Mesenchymal stem cell (in vitro differentiated cells and primary cell): ENCODE measurements around the gene CALCB.
"Not testable (repeated sequence)": the region's sequence is repeated elsewhere in the genome, so short reads cannot be mapped to it uniquely, and the experiment has no call there.

Source experiments
- DNase-seq: peaks from one replicate; pipeline ENCODE4 v3.0.0-alpha.2; 2013
- H2AFZ ChIP-seq: one replicate; pipeline ENCODE4 v1.6.1; 2013; ENCODE audit warnings: low read depth, mild to moderate bottlenecking, control low read depth, inconsistent platforms, low read length, moderate library complexity
- H2AK5ac ChIP-seq: 2 replicates; pipeline ENCODE4 v1.6.1; 2013; ENCODE audit warnings: low read length, moderate library complexity, mild to moderate bottlenecking, inconsistent platforms; ENCODE audit not compliant: severe bottlenecking
- H2BK120ac ChIP-seq: one replicate; pipeline ENCODE4 v1.6.1; 2013; ENCODE audit warnings: low read depth, mild to moderate bottlenecking, inconsistent platforms, low read length, moderate library complexity
- H2BK12ac ChIP-seq, 2 experiments: one replicate each; pipeline ENCODE4 v1.6.1; 2013; ENCODE audit warnings: inconsistent platforms in 2 of 2, low read length in 2 of 2, mild to moderate bottlenecking in 2 of 2, moderate library complexity in 2 of 2, control low read depth in 1 of 2
- H2BK15ac ChIP-seq: one replicate; pipeline ENCODE4 v1.6.1; 2013; ENCODE audit warnings: mild to moderate bottlenecking, low read depth, inconsistent platforms; ENCODE audit not compliant: poor library complexity, severe bottlenecking
- H2BK5ac ChIP-seq: 2 replicates; pipeline ENCODE4 v1.6.1; 2013; ENCODE audit warnings: low read depth, mild to moderate bottlenecking, low read length, control low read depth, inconsistent platforms; ENCODE audit not compliant: poor library complexity, severe bottlenecking
- H3K14ac ChIP-seq, 2 experiments: one replicate each; pipeline ENCODE4 v1.6.1; 2013; ENCODE audit warnings: inconsistent platforms in 2 of 2, low read length in 2 of 2, control low read depth in 1 of 2, mild to moderate bottlenecking in 1 of 2, moderate library complexity in 1 of 2
- H3K18ac ChIP-seq, 2 experiments: one replicate each; pipeline ENCODE4 v1.6.1; 2013; ENCODE audit warnings: inconsistent platforms in 2 of 2, low read length in 2 of 2, control low read depth in 1 of 2, low read depth in 1 of 2, mild to moderate bottlenecking in 1 of 2
- H3K23ac ChIP-seq, 2 experiments: one replicate each; pipeline ENCODE4 v1.6.1; 2013; ENCODE audit warnings: inconsistent platforms in 2 of 2, low read length in 2 of 2, mild to moderate bottlenecking in 2 of 2, moderate library complexity in 2 of 2, control low read depth in 1 of 2
- H3K27ac ChIP-seq: 2 replicates; pipeline ENCODE4 v1.5.1; 2013; ENCODE audit warnings: mild to moderate bottlenecking, moderate library complexity, low read length, control low read depth, inconsistent platforms; ENCODE audit not compliant: poor library complexity, severe bottlenecking
- H3K27me3 ChIP-seq, 2 experiments: 2 replicates each; pipeline versions ENCODE4 v1.6.1 to v1.7.0; 2013; ENCODE audit warnings: low read length in 2 of 2, mild to moderate bottlenecking in 2 of 2, moderate library complexity in 2 of 2, control low read depth in 1 of 2, inconsistent platforms in 1 of 2; ENCODE audit not compliant: control insufficient read depth in 1 of 2, insufficient read depth in 1 of 2
- H3K36me3 ChIP-seq, 2 experiments: 2 replicates each; pipeline versions ENCODE4 v1.6.1 to v1.7.0; 2013; ENCODE audit warnings: low read length in 2 of 2, control low read depth in 1 of 2, inconsistent platforms in 1 of 2, low read depth in 1 of 2, mild to moderate bottlenecking in 1 of 2; ENCODE audit not compliant: insufficient read depth in 2 of 2, control insufficient read depth in 1 of 2
- H3K4ac ChIP-seq, 2 experiments: one replicate each; pipeline ENCODE4 v1.6.1; 2013; ENCODE audit warnings: inconsistent platforms in 2 of 2, low read length in 2 of 2, mild to moderate bottlenecking in 2 of 2, moderate library complexity in 2 of 2, control low read depth in 1 of 2, low read depth in 1 of 2
- H3K4me1 ChIP-seq: 2 replicates; pipeline ENCODE4 v1.6.1; 2013; ENCODE audit warnings: low read depth, low read length, control low read depth; ENCODE audit not compliant: control insufficient read depth, insufficient read depth
- H3K4me2 ChIP-seq: 2 replicates; pipeline ENCODE4 v1.6.1; 2013; ENCODE audit warnings: low read length, mild to moderate bottlenecking, inconsistent platforms; ENCODE audit not compliant: poor library complexity, severe bottlenecking
- H3K4me3 ChIP-seq, 2 experiments: 2 replicates each; pipeline versions ENCODE4 v1.5.1 to v1.7.0; 2013; ENCODE audit warnings: low read length in 2 of 2, mild to moderate bottlenecking in 2 of 2, control low read depth in 1 of 2, low read depth in 1 of 2; ENCODE audit not compliant: insufficient read depth in 1 of 2
- H3K79me1 ChIP-seq: replicated peaks from 2 replicates; pipeline ENCODE4 v1.6.1; 2013; ENCODE audit warnings: mild to moderate bottlenecking, control low read depth, low read length, inconsistent platforms; ENCODE audit not compliant: poor library complexity, severe bottlenecking
- H3K9ac ChIP-seq: 2 replicates; pipeline ENCODE4 v1.7.0; 2013; ENCODE audit warnings: mild to moderate bottlenecking, low read length, moderate library complexity
- H3K9me3 ChIP-seq: 2 replicates; pipeline ENCODE4 v1.7.0; 2013; ENCODE audit warnings: mild to moderate bottlenecking, low read length; ENCODE audit not compliant: control insufficient read depth
- H4K8ac ChIP-seq: one replicate; pipeline ENCODE4 v1.6.1; 2013; ENCODE audit warnings: inconsistent platforms, mild to moderate bottlenecking, low read length, moderate library complexity
- H4K91ac ChIP-seq: one replicate; pipeline ENCODE4 v1.6.1; 2013; ENCODE audit warnings: mild to moderate bottlenecking, low read length, inconsistent platforms
- WGBS: methylation state at CpG from one replicate; pipeline ENCODE4 v1.1.7; 2013; ENCODE audit warnings: mixed read lengths; 5-methylcytosine and 5-hydroxymethylcytosine counted together

CALCB gene

GRCh38 chr11:15031945-15032344, 41.4 kb upstream of the CALCB start:
- not testable (repeated sequence) for H3K79me1 ChIP-seq, H3K36me3 ChIP-seq, H2BK12ac ChIP-seq, H2AK5ac ChIP-seq, H2BK5ac ChIP-seq, H3K27ac ChIP-seq, H3K4ac ChIP-seq, H3K9ac ChIP-seq, H3K4me2 ChIP-seq, H4K8ac ChIP-seq, H3K23ac ChIP-seq, H2BK120ac ChIP-seq, H2BK15ac ChIP-seq, H3K4me3 ChIP-seq, H3K9me3 ChIP-seq, H3K4me1 ChIP-seq, DNase-seq, H4K91ac ChIP-seq, H2AFZ ChIP-seq, H3K14ac ChIP-seq, H3K18ac ChIP-seq
- 82% methylated on average over 2 of the region's 4 CpGs for WGBS
- peaks cover 0 to 11% of the 10 kb centered on the region in 2 experiments for H3K27me3 ChIP-seq

GRCh38 chr11:15034687-15035267, 38.6 kb upstream of the CALCB start:
- no peaks in the 10 kb centered on the region for H3K9me3 ChIP-seq

GRCh38 chr11:15035283-15035682, 38.1 kb upstream of the CALCB start:
- Histone ChIP-seq H3K4me3 (no peak overlapping the region), H3K4me2 (no peak overlapping the region), H2BK12ac (no peak overlapping the region), H3K79me1 (no peaks in the 10 kb centered on the region), H3K36me3 (no peaks in the 10 kb centered on the region), H4K91ac (no peak overlapping the region), H3K18ac (no peak overlapping the region), H3K27ac (no peak overlapping the region), H2BK120ac (no peak overlapping the region), H2AK5ac (no peak overlapping the region), H4K8ac (no peak overlapping the region), H3K9me3 (no peaks in the 10 kb centered on the region), H2AFZ (no peak overlapping the region), H2BK15ac (no peak overlapping the region), H3K23ac (no peak overlapping the region), H3K27me3 (peaks cover 0 to 11% of the 10 kb centered on the region in 2 experiments), H2BK5ac (no peak overlapping the region), H3K4ac (no peak overlapping the region), H3K4me1 (no peaks in the 10 kb centered on the region), H3K9ac (no peak overlapping the region), H3K14ac (no peak overlapping the region)
- no peak for DNase-seq
- 35% methylated on average over 12 of the region's 12 CpGs for WGBS

More at GRCh38 chr11:15034687-15035267, 38.6 kb upstream of the CALCB start:
- Histone ChIP-seq H2BK5ac (no peak overlapping the region), H3K27me3 (peaks cover 0 to 11% of the 10 kb centered on the region in 2 experiments), H3K79me1 (no peaks in the 10 kb centered on the region), H3K4ac (no peak overlapping the region), H3K14ac (no peak overlapping the region), H3K36me3 (no peaks in the 10 kb centered on the region), H3K9ac (no peak overlapping the region), H2BK12ac (no peak overlapping the region), H3K4me3 (no peak overlapping the region), H2AK5ac (no peak overlapping the region), H2AFZ (no peak overlapping the region), H2BK15ac (no peak overlapping the region), H3K27ac (no peak overlapping the region), H3K18ac (no peak overlapping the region), H3K4me1 (no peaks in the 10 kb centered on the region), H3K23ac (no peak overlapping the region), H2BK120ac (no peak overlapping the region), H3K4me2 (no peak overlapping the region), H4K8ac (no peak overlapping the region), H4K91ac (no peak overlapping the region)
- WGBS, result 81% methylated on average over 5 of the region's 5 CpGs
- no peak for DNase-seq

- Histone ChIP-seq H3K36me3 (no peaks in the 10 kb centered on the region), H4K8ac (no peak overlapping the region), H3K79me1 (no peaks in the 10 kb centered on the region), H2AK5ac (no peak overlapping the region), H3K4ac (no peak overlapping the region), H4K91ac (no peak overlapping the region), H3K23ac (no peak overlapping the region), H3K27me3 (peaks cover 0 to 11% of the 10 kb centered on the region in 2 experiments), H2BK5ac (no peak overlapping the region), H3K9me3 (no peaks in the 10 kb centered on the region), H2BK120ac (no peak overlapping the region), H3K27ac (no peak overlapping the region), H3K18ac (no peak overlapping the region), H3K4me1 (no peaks in the 10 kb centered on the region), H2BK12ac (no peak overlapping the region), H3K14ac (no peak overlapping the region), H2AFZ (no peak overlapping the region), H3K9ac (no peak overlapping the region), H3K4me2 (no peak overlapping the region), H2BK15ac (no peak overlapping the region), H3K4me3 (no peak overlapping the region)
- 94% methylated on average over 2 of the region's 2 CpGs for WGBS
- DNase-seq, result peak; percentile 19
Measured at GRCh38 chr11:15038963-15039362, 34.4 kb upstream of the CALCB start.
